Osteocyte (in vitro differentiated cells): Measurements from ENCODE around the gene FAM219B. TPM values are rescaled to one million over a fixed set of nuclear protein-coding genes. Genes with fewer than 3 reads are reported as not detected.
A peak's percentile ranks its signal among the peaks of the same experiment; 100 is the strongest.

ENCODE experiments used
- DNase-seq: peaks from one replicate; pipeline ENCODE4 v3.0.0; 2021; ENCODE audit warnings: mixed read lengths; ENCODE audit not compliant: unreplicated experiment; ENCODE audit errors: extremely low spot score
- H3K27ac Mint-ChIP-seq: one replicate; pipeline ENCODE4 v1.8.0; 2021; ENCODE audit warnings: mild to moderate bottlenecking, mixed read lengths; ENCODE audit not compliant: unreplicated experiment
- H3K27me3 Mint-ChIP-seq: one replicate; pipeline ENCODE4 v1.8.0; 2021; ENCODE audit warnings: mixed read lengths; ENCODE audit not compliant: unreplicated experiment
- H3K36me3 Mint-ChIP-seq: one replicate; pipeline ENCODE4 v1.8.0; 2021; ENCODE audit warnings: mixed read lengths; ENCODE audit not compliant: unreplicated experiment
- H3K4me1 Mint-ChIP-seq: one replicate; pipeline ENCODE4 v1.8.0; 2021; ENCODE audit warnings: mixed read lengths; ENCODE audit not compliant: unreplicated experiment
- H3K4me3 Mint-ChIP-seq: one replicate; pipeline ENCODE4 v1.8.0; 2021; ENCODE audit warnings: mild to moderate bottlenecking, moderate library complexity, mixed read lengths; ENCODE audit not compliant: unreplicated experiment
- H3K9me3 Mint-ChIP-seq: one replicate; pipeline ENCODE4 v1.8.0; 2021; ENCODE audit warnings: mixed read lengths; ENCODE audit not compliant: unreplicated experiment
- total RNA-seq: library from RNA; stranded (reverse); gene quantifications from 2 replicates; pipeline ENCODE4 v1.2.1, GENCODE V29; 2021
- TF ChIP-seq, protein P1 (sequence below): fragments of 200-600 bp; sonication (generic); IDR thresholded peaks from 2 replicates; pipeline ENCODE4 v1.5.0; 2021; ENCODE audit warnings: antibody characterized with exemption, mild to moderate bottlenecking, moderate library complexity

The FAM219B gene
- total RNA-seq, 1 donor from 2014 or later: 70.4 TPM

DNA sequence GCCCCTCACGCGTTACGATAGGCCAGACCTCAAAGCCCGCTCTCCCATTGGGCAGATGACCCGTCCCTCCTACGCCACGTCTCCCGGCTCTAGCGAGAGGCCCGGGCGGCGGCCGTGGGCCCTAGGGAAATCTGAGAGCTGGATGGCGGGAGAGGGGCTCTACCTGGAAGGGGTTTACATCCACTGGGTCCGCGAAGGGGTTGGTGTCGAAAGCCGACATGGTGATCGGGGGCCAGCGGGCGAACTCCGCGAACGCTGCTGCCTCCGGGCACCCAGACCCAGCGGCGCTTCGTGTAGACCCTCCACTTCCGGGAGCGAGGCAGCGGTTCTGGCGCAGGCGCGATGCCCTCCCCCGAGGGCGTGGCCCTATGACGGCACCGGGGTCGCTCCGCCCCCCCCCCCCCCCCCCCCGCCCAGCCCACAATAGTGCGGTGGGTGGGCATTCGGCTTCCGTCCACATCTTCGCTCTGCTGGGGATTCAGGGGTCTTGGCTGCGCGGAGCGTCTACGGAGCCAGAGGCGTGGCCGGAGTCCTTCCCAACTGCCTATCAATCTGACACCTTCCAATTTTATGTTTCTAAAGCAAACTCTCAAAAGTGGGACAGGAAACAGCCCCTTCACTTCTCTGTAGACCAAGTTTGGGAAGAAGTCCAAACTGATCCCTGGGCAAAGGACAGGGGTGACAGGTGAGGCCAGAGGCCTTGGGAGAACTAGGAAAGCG lies 33.5 kb downstream of the FAM219B start, which contains the start of gene SCAMP2:
TSS of gene SCAMP2 (minus strand) at position 330 of the 720 bp plus-strand sequence. CDS start at position 220, 110 bp downstream.
- Mint-ChIP-seq H3K4me1 (peaks cover 40% of the 10 kb centered on the region), H3K27ac (peak within 1 kb of the TSS; percentile 94), H3K36me3 (no peaks in the 10 kb centered on the region), H3K9me3 (no peaks in the 10 kb centered on the region), H3K27me3 (peaks cover 9% of the 10 kb centered on the region), H3K4me3 (peak within 1 kb of the TSS; percentile 95)
- TF ChIP-seq, protein P1, sequence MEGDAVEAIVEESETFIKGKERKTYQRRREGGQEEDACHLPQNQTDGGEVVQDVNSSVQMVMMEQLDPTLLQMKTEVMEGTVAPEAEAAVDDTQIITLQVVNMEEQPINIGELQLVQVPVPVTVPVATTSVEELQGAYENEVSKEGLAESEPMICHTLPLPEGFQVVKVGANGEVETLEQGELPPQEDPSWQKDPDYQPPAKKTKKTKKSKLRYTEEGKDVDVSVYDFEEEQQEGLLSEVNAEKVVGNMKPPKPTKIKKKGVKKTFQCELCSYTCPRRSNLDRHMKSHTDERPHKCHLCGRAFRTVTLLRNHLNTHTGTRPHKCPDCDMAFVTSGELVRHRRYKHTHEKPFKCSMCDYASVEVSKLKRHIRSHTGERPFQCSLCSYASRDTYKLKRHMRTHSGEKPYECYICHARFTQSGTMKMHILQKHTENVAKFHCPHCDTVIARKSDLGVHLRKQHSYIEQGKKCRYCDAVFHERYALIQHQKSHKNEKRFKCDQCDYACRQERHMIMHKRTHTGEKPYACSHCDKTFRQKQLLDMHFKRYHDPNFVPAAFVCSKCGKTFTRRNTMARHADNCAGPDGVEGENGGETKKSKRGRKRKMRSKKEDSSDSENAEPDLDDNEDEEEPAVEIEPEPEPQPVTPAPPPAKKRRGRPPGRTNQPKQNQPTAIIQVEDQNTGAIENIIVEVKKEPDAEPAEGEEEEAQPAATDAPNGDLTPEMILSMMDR: no peak
- peak; percentile 96 for DNase-seq

DNA sequence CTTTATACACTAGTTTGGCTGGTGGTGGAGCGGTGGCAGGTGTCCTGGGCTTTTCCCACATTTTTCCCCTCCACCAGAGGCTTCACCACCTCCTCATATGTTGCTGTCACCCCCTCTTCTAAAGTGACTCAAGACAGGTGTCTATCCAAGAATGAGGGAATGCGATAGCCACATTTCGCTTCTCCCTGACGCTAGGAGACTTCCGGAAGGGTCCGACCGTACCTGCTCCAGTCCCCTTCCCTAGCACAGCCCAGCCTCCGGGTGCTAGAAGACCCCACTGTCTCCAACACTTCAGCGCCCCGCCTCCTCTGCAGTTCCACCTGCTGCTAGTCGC lies 34.0 kb downstream of the FAM219B start:
- Mint-ChIP-seq H3K27ac (peak overlapping the region; percentile 94), H3K9me3 (no peaks in the 10 kb centered on the region), H3K4me1 (peaks cover 45% of the 10 kb centered on the region), H3K27me3 (peaks cover 9% of the 10 kb centered on the region), H3K36me3 (peaks cover 4% of the 10 kb centered on the region), H3K4me3 (peak overlapping the region; percentile 95)
- TF ChIP-seq, protein P1: no peak
- no peak for DNase-seq

DNA sequence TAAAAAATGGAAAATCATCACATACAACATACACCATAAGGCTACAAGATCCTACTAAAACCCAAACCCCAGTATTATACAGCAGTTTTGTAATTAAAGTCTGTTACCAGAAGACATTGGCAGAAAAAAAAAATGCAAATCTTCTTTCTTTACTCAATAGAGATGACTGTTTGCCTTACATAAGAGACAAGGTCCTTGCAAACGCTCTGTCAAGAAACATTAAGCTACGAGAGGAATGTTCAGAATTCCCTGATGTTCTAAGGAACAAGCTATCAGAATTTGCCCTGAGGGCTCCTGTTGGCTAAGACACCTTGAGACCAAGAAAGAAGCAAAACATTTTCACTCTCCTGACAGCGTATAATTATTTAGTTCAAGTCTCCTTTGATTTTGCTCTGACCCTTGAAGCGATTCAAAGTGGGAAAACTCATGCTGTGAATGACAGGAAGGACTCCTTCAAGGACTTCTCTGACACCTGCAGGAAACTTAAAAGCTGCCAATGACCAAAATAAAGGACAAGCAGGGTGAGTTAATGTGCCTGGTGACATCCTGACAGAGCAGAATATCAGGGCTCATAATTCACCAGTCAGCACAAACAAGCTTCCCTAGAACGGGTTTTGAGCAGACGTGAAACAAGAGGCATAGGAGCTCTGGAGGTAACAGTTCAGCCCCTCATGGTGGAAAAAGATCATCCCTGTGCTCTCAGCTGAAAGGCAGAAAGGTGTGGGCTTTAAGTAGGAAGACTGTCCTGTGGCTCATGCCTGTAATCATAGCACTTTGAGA lies 36.0 kb downstream of the FAM219B start:
- H3K27ac Mint-ChIP-seq: peak overlapping the region; percentile 87
- no peaks in the 10 kb centered on the region for H3K27me3 Mint-ChIP-seq
- H3K36me3 Mint-ChIP-seq: peaks cover 8% of the 10 kb centered on the region
- peak overlapping the region; percentile 63 for H3K4me3 Mint-ChIP-seq
- peaks cover 57% of the 10 kb centered on the region for H3K4me1 Mint-ChIP-seq
- H3K9me3 Mint-ChIP-seq: no peaks in the 10 kb centered on the region
- DNase-seq: no peak
- TF ChIP-seq, protein P1: no peak

DNA sequence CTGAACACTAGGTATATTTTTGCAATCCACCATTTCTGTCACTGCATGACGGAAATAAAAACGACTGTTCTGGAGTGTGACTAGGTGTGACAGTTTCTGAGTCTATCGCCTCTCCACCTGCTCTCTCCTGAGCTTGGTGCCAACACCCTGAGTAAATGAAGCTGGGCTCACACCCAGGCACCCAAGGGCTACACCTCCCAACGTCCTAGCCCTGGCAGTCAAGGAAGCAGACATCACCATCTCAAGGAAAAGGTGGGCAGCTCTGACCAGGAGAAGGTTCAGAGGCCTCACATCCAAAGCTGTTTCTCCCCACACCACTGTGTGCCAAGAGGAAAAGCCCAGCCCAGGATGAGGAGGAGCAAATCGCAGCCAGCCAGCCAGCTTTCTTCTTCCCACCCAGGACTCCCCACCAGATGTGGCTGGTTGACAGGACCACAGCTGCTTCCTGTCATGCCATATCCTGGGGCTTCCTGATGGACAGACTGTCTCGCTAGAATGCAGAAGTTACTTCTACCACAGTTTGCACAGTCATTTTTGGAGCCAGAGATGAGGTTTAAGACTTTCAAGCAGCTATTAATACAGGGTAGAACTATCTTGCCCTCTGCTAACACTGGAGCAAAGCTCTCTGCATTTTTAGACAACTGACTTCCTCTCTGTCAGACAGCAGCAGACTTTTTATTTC lies 36.8 kb downstream of the FAM219B start:
- Mint-ChIP-seq H3K4me3 (peak overlapping the region; percentile 63), H3K27me3 (no peaks in the 10 kb centered on the region)
- no peak for DNase-seq

More for the DNA sequence above, 36.8 kb downstream of the FAM219B start:
- TF ChIP-seq, protein P1: no peak
- H3K9me3 Mint-ChIP-seq: no peaks in the 10 kb centered on the region
- peaks cover 60% of the 10 kb centered on the region for H3K4me1 Mint-ChIP-seq
- peak overlapping the region; percentile 87 for H3K27ac Mint-ChIP-seq
- peaks cover 8% of the 10 kb centered on the region for H3K36me3 Mint-ChIP-seq
